Right ventricle myocardium inferior (tissue), 1 donor: ENCODE measurements around the gene KAT7. TPM values are rescaled to one million over a fixed set of nuclear protein-coding genes. Genes with fewer than 3 reads are reported as not detected.

Source experiments
- ATAC-seq: fragments of 200-7000 bp; cut with Tn5 transposase; one replicate; pipeline ENCODE4 v1.9.1; 2020; ENCODE audit warnings: mild to moderate bottlenecking, moderate library complexity
- DNase-seq: peaks from one replicate; pipeline ENCODE4 v3.0.0; 2021; ENCODE audit errors: missing footprints
- intact Hi-C: fragments of 100-400 bp; cut with DNase I; formaldehyde crosslinking; loops from one replicate; pipeline ENCODE4 v1.11.0; 2022
- total RNA-seq: library from RNA; stranded (reverse); fragmentation: NEBNext Ultra II Directional; extraction: Animal tissue kit (Norgen Biotek cat#: 25700); gene quantifications from one replicate; pipeline ENCODE4 v1.2.1, GENCODE V29; 2021
- donor health status: DM: no; HTN: yes; CAD: no; lungs with severe emphysema.

Gene KAT7
- total RNA-seq, 1 donor from 2014 or later = 45.4 TPM

DNA sequence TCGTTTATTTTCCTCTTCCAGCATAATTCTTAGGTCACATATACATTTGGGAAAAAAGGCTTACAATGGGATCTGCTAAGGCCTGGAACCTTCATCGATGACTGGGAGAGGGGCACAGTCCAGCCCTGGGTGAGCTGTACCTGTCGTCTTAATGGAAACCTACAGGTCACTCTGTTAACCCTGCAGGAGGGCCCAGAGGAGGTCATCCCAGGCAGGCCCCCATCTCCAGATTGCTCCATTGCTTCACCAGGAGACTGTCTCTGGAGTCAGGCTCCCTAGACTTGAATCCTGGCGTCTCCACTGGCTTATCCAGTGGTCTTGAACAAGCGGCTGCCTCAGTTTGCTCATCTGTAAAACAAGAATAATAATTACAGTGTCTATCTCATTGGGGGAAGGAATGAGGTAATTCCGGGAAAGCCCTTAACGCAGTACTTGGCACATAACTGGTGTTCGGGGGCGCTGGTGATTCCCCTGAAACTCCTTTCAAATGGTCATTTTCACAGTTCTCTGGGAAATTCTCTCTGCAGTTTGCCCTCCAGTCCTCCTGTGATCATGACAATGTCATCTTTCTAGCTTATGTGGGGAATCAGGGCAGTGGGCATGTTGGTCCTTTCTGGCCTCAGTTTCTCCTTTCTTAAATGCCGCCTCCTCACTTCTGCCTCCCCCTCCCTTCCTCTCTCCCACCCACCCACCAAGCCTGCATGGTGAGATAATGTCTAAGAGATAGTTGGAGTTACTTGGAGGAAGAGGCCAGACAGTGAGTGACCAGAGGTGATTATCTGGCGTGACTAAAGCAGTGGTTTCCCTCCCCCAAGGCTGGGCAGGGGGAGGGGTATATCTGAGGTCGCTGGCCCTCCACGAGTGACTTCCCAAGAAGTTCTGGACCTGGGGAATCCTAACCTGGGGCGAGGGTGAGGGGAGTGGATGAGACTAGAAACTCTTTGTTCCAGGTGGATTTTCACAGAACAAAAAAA lies 90.7 kb downstream of the KAT7 start:
- ATAC-seq (no peak), DNase-seq (no peak)
- intact Hi-C loops = no loop called here

DNA sequence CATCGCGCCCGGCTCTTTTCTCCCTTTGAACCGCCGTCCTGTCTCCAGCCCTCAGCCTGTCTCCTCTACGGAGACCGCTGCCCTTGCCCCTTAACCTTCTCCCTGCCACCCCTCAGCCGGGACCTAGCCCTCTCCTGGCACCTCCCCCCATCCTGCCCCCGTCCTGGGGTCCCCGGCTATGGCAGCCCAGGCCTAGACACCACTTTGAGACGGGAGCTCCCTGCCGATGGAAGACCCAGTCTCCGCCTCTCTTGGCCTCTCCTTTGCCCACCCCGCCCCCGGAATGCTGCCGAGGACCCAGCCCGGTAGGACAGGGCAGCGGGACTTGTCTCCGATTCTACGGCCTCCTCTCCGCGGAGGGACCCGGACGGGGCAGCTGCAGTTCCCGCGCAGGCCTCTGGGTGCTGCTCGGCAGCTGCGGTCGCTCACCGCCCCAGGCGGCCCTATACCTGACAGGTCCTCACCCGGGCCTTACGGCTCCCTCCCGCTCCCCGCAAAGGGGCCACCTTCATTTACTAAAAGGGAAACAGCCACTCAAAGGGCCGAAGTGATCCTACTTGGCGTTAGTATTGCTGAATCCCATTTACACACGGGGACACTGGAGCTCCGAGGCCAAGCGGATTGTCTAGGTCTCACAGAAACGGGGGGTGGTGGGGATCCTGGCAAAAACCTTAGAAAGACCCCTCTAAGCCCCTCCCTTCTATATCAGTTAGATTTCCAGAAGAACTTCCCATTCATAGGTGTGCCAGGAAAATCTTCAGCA lies 92.0 kb downstream of the KAT7 start:
- intact Hi-C loops = loop anchor here (1.0 to 5.0 kb wide), 2 partner anchors 118 to 212 kb away; no protein-coding TSS in a partner anchor
- peak; percentile 90 for ATAC-seq
- DNase-seq = no peak

DNA sequence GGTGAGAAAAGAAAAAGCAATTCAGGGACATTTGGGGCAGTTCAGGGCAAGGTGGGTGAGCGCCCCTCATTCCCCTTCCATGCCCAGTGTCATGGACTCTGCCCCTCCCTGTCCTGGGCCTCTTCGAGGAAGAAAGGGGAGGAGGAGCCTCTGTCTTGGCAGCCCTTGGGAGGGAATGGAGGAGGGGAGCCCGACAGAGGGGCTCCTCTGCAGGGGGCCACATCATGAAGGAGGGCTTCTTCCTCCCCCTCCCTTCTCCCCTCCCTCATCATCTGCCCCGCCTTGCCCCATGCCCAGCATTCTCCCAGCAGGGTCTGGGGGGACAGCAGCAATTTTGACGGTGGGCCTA lies 92.5 kb downstream of the KAT7 start:
- ATAC-seq (no peak), DNase-seq (no peak)
- intact Hi-C loops = loop anchor here (5.0 kb wide), 1 partner anchor 211 kb away; no protein-coding TSS in a partner anchor

- no peak for ATAC-seq
- no peak for DNase-seq
- intact Hi-C loops = loop anchor here (5.0 kb wide), 1 partner anchor 210 kb away; no protein-coding TSS in a partner anchor
Measured at GRCh38 chr17:49882434-49882833, 94.0 kb downstream of the KAT7 start.

Other genes starting within 250 kb of the KAT7 start
- gene NXPH3, start 212.8 kb upstream of the KAT7 start, total RNA-seq = 4.5 TPM
- 73.1 TPM for gene SPOP, start 110.6 kb upstream of the KAT7 start, total RNA-seq
- gene SLC35B1, start 80.7 kb upstream of the KAT7 start, total RNA-seq = 59.3 TPM
- 10.3 TPM for gene FAM117A, start 24.6 kb upstream of the KAT7 start, total RNA-seq
- gene TAC4, start 59.4 kb downstream of the KAT7 start, total RNA-seq = 0.43 TPM
- gene DLX4, start 180.5 kb downstream of the KAT7 start, total RNA-seq = not detected
- gene DLX3, start 206.5 kb downstream of the KAT7 start, total RNA-seq = not detected